Measurements from ENCODE around the gene RASA1. TPM values are rescaled to one million over a fixed set of nuclear protein-coding genes. Genes with fewer than 3 reads are reported as not detected.

RASA1 gene
- total RNA-seq, 1 donor from 2014 or later: 36.6 TPM

DNA sequence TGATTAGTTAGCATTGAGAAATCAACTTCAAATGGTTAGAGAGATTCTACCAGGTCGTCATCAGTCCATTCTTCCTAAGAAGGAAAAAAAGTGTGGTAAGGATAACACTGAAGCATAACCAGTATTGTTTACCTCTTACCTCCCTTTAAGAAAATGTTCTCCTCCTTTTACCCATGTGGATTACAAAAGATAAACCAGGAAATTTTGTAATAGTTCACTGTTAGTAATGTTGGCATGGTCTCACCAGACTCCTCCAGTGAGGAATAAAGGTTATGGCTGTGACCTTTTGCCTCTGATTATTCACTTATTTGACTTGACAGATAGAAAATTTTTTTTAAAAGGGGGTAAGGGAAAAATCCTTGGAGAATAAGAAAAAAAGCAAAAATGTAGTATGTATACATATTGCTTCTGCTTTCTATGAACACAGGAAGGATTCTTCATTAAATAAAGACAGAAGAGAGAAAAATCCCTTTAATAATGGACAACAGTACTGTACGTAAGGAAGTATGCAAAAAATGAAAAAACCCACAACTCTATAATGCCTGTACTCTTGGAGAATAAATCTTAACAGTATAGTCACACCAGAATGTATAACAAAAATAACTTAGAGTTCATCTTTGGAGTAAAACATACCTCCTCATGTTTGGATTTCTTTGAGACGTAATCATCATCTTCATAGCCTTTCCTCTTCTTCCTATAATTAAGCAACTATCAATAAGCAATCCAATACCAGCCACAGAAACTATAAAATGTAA is 126.9 kb downstream of the RASA1 start:
- no peak overlapping the region for H3K4me3 Mint-ChIP-seq
- peaks cover 52% of the 10 kb centered on the region for H3K36me3 Mint-ChIP-seq
- TF ChIP-seq, protein P1, sequence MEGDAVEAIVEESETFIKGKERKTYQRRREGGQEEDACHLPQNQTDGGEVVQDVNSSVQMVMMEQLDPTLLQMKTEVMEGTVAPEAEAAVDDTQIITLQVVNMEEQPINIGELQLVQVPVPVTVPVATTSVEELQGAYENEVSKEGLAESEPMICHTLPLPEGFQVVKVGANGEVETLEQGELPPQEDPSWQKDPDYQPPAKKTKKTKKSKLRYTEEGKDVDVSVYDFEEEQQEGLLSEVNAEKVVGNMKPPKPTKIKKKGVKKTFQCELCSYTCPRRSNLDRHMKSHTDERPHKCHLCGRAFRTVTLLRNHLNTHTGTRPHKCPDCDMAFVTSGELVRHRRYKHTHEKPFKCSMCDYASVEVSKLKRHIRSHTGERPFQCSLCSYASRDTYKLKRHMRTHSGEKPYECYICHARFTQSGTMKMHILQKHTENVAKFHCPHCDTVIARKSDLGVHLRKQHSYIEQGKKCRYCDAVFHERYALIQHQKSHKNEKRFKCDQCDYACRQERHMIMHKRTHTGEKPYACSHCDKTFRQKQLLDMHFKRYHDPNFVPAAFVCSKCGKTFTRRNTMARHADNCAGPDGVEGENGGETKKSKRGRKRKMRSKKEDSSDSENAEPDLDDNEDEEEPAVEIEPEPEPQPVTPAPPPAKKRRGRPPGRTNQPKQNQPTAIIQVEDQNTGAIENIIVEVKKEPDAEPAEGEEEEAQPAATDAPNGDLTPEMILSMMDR (IDR thresholded peaks at IDR 0.05; ENCODE audit: unreplicated experiment): no peak
- H3K27ac Mint-ChIP-seq: peak overlapping the region; percentile 22
- H3K9me3 Mint-ChIP-seq: no peaks in the 10 kb centered on the region
- no peak for DNase-seq (ENCODE audit: low spot score in 2 of 2, unreplicated experiment in 2 of 2)
- no peaks in the 10 kb centered on the region for H3K27me3 Mint-ChIP-seq (ENCODE audit: low read depth)
- no peaks in the 10 kb centered on the region for H3K4me1 Mint-ChIP-seq

DNA sequence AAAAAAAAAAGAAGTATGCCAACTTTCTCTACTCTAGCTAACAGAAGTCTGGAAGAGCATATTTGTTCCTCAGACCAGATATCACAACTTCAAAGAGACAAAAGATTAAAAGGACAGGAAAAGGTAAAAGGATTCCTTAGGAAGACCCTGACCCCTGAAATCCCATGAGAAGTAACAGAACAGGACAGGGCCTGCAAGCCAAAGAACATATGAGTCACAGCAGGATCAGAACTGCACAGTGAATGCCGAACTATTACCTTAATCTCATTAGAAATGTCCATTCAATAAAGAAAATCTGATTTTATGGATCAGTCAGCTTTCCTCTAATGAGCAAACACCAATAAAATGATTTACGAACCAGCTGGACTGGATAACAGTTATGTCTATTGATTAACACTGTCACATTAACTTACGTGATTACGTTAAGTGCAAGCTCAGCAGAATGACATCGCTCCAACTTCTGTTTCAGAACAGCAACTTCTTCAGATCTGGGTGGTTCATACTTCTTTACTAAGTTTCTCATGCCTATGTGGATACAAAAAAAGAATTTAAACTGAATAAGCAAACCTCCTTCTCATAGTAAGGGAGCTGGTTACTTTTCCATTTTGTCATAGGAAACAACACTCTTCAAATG is 131.4 kb downstream of the RASA1 start:
- peaks cover 38% of the 10 kb centered on the region for H3K36me3 Mint-ChIP-seq
- no peaks in the 10 kb centered on the region for H3K4me1 Mint-ChIP-seq
- no peak for DNase-seq (ENCODE audit: low spot score in 2 of 2, unreplicated experiment in 2 of 2)
- peaks cover 4% of the 10 kb centered on the region for H3K9me3 Mint-ChIP-seq
- H3K4me3 Mint-ChIP-seq: no peak overlapping the region
- no peaks in the 10 kb centered on the region for H3K27me3 Mint-ChIP-seq (ENCODE audit: low read depth)
- TF ChIP-seq, protein P1 (IDR thresholded peaks at IDR 0.05; ENCODE audit: unreplicated experiment): no peak
- no peak overlapping the region for H3K27ac Mint-ChIP-seq

DNA sequence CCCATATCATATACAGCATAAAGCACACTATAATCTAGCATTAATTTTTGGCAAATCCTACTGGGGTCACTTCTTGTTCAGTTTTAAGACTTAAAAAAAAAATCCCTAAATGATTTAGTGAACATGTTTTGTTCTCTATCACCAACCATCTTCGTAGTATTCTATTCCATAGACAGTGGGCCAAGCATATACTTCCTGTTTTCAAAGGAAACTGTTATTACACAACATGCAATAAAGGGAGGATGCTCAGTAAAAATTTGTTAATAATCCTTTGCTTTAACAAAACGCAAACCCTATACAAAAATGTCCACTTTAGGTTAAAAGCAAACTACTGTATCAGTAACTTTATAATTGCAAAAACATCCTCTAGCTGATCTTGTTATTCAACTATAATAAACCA is 132.0 kb downstream of the RASA1 start:
- DNase-seq (ENCODE audit: low spot score in 2 of 2, unreplicated experiment in 2 of 2): no peak
- Mint-ChIP-seq H3K27me3 (ENCODE audit: low read depth) (no peaks in the 10 kb centered on the region), H3K9me3 (peaks cover 4% of the 10 kb centered on the region), H3K4me1 (no peaks in the 10 kb centered on the region), H3K4me3 (no peak overlapping the region), H3K27ac (no peak overlapping the region), H3K36me3 (peaks cover 37% of the 10 kb centered on the region)
- TF ChIP-seq, protein P1 (IDR thresholded peaks at IDR 0.05; ENCODE audit: unreplicated experiment): no peak

DNA sequence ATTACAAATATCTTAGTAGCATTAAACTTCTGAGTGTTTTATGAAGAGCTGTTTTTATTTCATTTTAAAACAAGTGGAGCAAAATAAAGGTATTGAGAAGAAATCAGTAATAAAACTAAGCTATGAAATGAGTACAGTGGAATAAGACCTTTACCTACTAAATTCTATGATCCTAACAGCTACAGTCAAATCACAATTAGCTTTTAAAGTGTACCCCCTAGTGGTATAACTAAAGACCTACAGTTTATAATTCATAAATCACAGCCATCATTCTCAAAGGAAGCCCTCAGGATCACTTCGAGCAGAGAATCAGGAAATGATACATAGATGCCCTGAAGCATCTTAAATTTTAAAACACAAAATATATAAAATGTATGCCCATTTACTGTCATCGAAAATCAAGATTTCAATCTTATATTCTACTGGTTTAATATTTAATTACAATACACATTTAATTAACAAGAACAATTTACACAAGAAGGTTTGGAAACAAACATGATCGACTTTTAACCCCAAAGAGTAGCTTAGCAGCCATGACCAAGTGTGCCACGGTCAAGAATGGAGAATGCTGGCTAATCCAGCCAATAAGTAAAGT is 132.7 kb downstream of the RASA1 start:
- peaks cover 32% of the 10 kb centered on the region for H3K36me3 Mint-ChIP-seq
- no peaks in the 10 kb centered on the region for H3K27me3 Mint-ChIP-seq (ENCODE audit: low read depth)

DNA sequence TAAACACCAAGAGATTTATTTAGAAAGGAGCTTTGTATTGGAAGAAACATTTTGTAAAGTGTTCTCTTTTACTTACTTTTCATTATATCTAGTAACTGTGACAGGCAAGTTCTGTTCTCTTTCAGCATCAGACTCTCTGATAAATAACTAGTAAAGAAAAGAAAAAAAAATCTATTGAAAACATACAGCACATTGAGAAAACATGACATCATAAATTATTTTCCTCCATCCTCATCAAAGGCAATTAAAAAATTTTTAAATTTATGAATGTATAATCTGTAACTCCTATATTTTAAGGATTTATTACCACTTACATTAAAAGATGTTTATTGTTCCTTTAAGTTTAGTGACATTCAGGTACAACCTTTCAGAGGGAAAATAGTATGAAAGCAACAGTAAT is 133.9 kb downstream of the RASA1 start:
- no peak overlapping the region for H3K27ac Mint-ChIP-seq
- peaks cover 37% of the 10 kb centered on the region for H3K36me3 Mint-ChIP-seq
- TF ChIP-seq, protein P1 (IDR thresholded peaks at IDR 0.05; ENCODE audit: unreplicated experiment): no peak
- peaks cover 4% of the 10 kb centered on the region for H3K9me3 Mint-ChIP-seq
- H3K27me3 Mint-ChIP-seq (ENCODE audit: low read depth): no peaks in the 10 kb centered on the region
- no peak overlapping the region for H3K4me3 Mint-ChIP-seq
- no peak for DNase-seq (ENCODE audit: low spot score in 2 of 2, unreplicated experiment in 2 of 2)
- no peaks in the 10 kb centered on the region for H3K4me1 Mint-ChIP-seq

More for the DNA sequence above, 132.7 kb downstream of the RASA1 start:
- DNase-seq (ENCODE audit: low spot score in 2 of 2, unreplicated experiment in 2 of 2): no peak
- no peak overlapping the region for H3K27ac Mint-ChIP-seq
- peaks cover 4% of the 10 kb centered on the region for H3K9me3 Mint-ChIP-seq
- H3K4me3 Mint-ChIP-seq: no peak overlapping the region
- no peaks in the 10 kb centered on the region for H3K4me1 Mint-ChIP-seq
- TF ChIP-seq, protein P1 (IDR thresholded peaks at IDR 0.05; ENCODE audit: unreplicated experiment): peak; percentile 90
